Activated T-cell treated with anti-CD3 and anti-CD28 coated beads for 4 hours (primary cell): ENCODE results near the gene KLF18.
"Not testable (repeated sequence)": the region's sequence is repeated elsewhere in the genome, so short reads cannot be mapped to it uniquely, and the experiment has no call there.

Source experiments
- DNase-seq: peaks from one replicate; pipeline ENCODE4 v3.0.0-alpha.2; 2020

The KLF18 gene

GRCh38 chr1:44119525-44119924 is 21.9 kb downstream of the KLF18 start:
- DNase-seq: no peak

- DNase-seq: no peak
Measured at GRCh38 chr1:44118682-44119081, 22.7 kb downstream of the KLF18 start, which contains the start of gene KLF17. Gene KLF17 (plus strand): TSS chr1:44118821. CDS start chr1:44118908, 87 bp downstream.

- not testable (repeated sequence) for DNase-seq
Measured at GRCh38 chr1:44117272-44117671, 24.2 kb downstream of the KLF18 start.

- no peak for DNase-seq
Measured at GRCh38 chr1:44114098-44114497, 27.3 kb downstream of the KLF18 start.

- no peak for DNase-seq
Measured at GRCh38 chr1:44113095-44113609, 28.3 kb downstream of the KLF18 start.

- no peak for DNase-seq
Measured at GRCh38 chr1:44112486-44112885, 28.9 kb downstream of the KLF18 start.

- DNase-seq: no peak
Measured at GRCh38 chr1:44111861-44112260, 29.6 kb downstream of the KLF18 start.

- no peak for DNase-seq
Measured at GRCh38 chr1:44110916-44111315, 30.5 kb downstream of the KLF18 start.

GRCh38 chr1:44108971-44109370 is 32.5 kb downstream of the KLF18 start:
- no peak for DNase-seq

GRCh38 chr1:44108241-44108640 is 33.2 kb downstream of the KLF18 start:
- DNase-seq: no peak

- DNase-seq: no peak
Measured at GRCh38 chr1:44105810-44106209, 35.6 kb downstream of the KLF18 start.

GRCh38 chr1:44103270-44104131 is 37.9 kb downstream of the KLF18 start:
- DNase-seq: no peak

- no peak for DNase-seq
Measured at GRCh38 chr1:44101328-44101727, 40.1 kb downstream of the KLF18 start.

- no peak for DNase-seq
Measured at GRCh38 chr1:44100183-44100868, 41.1 kb downstream of the KLF18 start.

GRCh38 chr1:44094047-44094446 is 47.4 kb downstream of the KLF18 start:
- no peak for DNase-seq

- no peak for DNase-seq
Measured at GRCh38 chr1:44090429-44091252, 50.8 kb downstream of the KLF18 start.

- DNase-seq: no peak
Measured at GRCh38 chr1:44089371-44090048, 51.9 kb downstream of the KLF18 start.
